Endothelial cell of umbilical vein (primary cell): ENCODE measurements around the gene C19orf44. TPM values are rescaled to one million over a fixed set of nuclear protein-coding genes. Genes with fewer than 3 reads are reported as not detected.

Source experiments
- BruUV-seq: library from RNA; stranded (reverse); fragments of 400-500 nt; replicated peaks from 2 replicates; lab custom pipeline; 2021; lab: Mats Ljungman, UMichigan
- CTCF ChIA-PET: fragments of 300-600, 350-600 bp; sonication (Branson Sonifier 250); formaldehyde crosslinking; loops from one replicate; lab custom pipeline; 2021; ENCODE audit warnings: antibody characterized with exemption, inconsistent platforms; lab: Charles Lee
- POLR2A ChIA-PET: fragments of 300-600, 350-600 bp; sonication (Branson Sonifier 250); formaldehyde crosslinking; loops from one replicate; lab custom pipeline; 2021; ENCODE audit warnings: antibody characterized with exemption, inconsistent platforms; lab: Charles Lee
- DNase-seq: peaks from one replicate; pipeline ENCODE4 v3.0.0-alpha.2; 2011; ENCODE audit warnings: low read depth, low spot score
- FAIRE-seq: peaks from 2 replicates; lab custom pipeline; 2011; peaks lifted over from hg19 to GRCh38; lab: Jason Lieb, UNC
- H2AFZ ChIP-seq: 2 replicates; pipeline ENCODE4 v1.6.0; 2012; ENCODE audit warnings: low read depth, low read length, control low read depth, inconsistent platforms
- H3K27ac ChIP-seq: 2 replicates; pipeline ENCODE4 v1.5.1; 2011; ENCODE audit warnings: low read depth, mild to moderate bottlenecking, control low read depth, low read length, moderate library complexity; ENCODE audit not compliant: insufficient read depth
- H3K27me3 ChIP-seq, 2 experiments: 2 replicates each; pipeline versions ENCODE4 v1.6.0 to v1.6.1; 2011; ENCODE audit warnings: low read length in 2 of 2, mixed read lengths in 1 of 2; ENCODE audit not compliant: control insufficient read depth in 2 of 2, insufficient read depth in 2 of 2
- H3K36me3 ChIP-seq, 2 experiments: 2 replicates in 1 of 2; 3 replicates in 1 of 2; pipeline ENCODE4 v1.5.1; 2011; ENCODE audit warnings: low read length in 2 of 2, mild to moderate bottlenecking in 1 of 2, moderate library complexity in 1 of 2; ENCODE audit not compliant: control insufficient read depth in 2 of 2, insufficient read depth in 2 of 2; ENCODE audit errors: extremely low read depth in 1 of 2
- H3K4me1 ChIP-seq: 3 replicates; pipeline ENCODE4 v1.5.1; 2011; ENCODE audit warnings: mild to moderate bottlenecking, low read length; ENCODE audit not compliant: control insufficient read depth, insufficient read depth; ENCODE audit errors: extremely low read depth
- H3K4me2 ChIP-seq: 2 replicates; pipeline ENCODE4 v1.6.1; 2011; ENCODE audit warnings: low read length, control low read depth, mixed read lengths; ENCODE audit not compliant: insufficient read depth
- H3K4me3 ChIP-seq, 3 experiments: fragments of 200-600 bp in 1 of 3; sonication (generic), shearing (Covaris generic) in 1 of 3; replicated peaks in 1 of 3; 2 replicates each; pipeline ENCODE4 v1.5.1; 2011 to 2016; ENCODE audit warnings: control low read depth in 3 of 3, low read length in 3 of 3, mild to moderate bottlenecking in 2 of 3, inconsistent platforms in 1 of 3, low read depth in 1 of 3, moderate library complexity in 1 of 3; ENCODE audit not compliant: insufficient read depth in 1 of 3
- H3K79me2 ChIP-seq: 2 replicates; pipeline ENCODE4 v1.6.0; 2012; ENCODE audit warnings: low read length, inconsistent platforms; ENCODE audit not compliant: control insufficient read depth, insufficient read depth
- H3K9ac ChIP-seq: replicated peaks from 2 replicates; pipeline ENCODE3; 2011; ENCODE audit warnings: low read length, control low read depth; ENCODE audit not compliant: insufficient read depth; ENCODE audit errors: extremely low read depth
- H3K9me1 ChIP-seq: replicated peaks from 3 replicates; pipeline ENCODE4 v1.6.0; 2011; ENCODE audit warnings: mild to moderate bottlenecking, low read length; ENCODE audit not compliant: control insufficient read depth, insufficient read depth; ENCODE audit errors: extremely low read depth
- H3K9me3 ChIP-seq: replicated peaks from 2 replicates; pipeline ENCODE4 v1.5.1; 2012; ENCODE audit warnings: low read length, inconsistent platforms; ENCODE audit not compliant: control insufficient read depth, insufficient read depth
- H4K20me1 ChIP-seq: replicated peaks from 2 replicates; pipeline ENCODE3; 2011; ENCODE audit warnings: mild to moderate bottlenecking, low read length; ENCODE audit not compliant: control insufficient read depth, insufficient read depth; ENCODE audit errors: extremely low read depth
- CTCF ChIP-seq, 2 donors: IDR thresholded peaks; 1 replicate in 1 of 2; 2 replicates in 1 of 2; pipeline ENCODE4 v1.5.1; 2011; ENCODE audit warnings: low read length in 2 of 2, mild to moderate bottlenecking in 2 of 2, moderate library complexity in 2 of 2, control low read depth in 1 of 2, inconsistent platforms in 1 of 2, low read depth in 1 of 2; ENCODE audit not compliant: insufficient read depth in 1 of 2; ENCODE audit errors: extremely low read depth in 1 of 2
- EZH2 ChIP-seq: IDR thresholded peaks from 2 replicates; pipeline ENCODE4 v1.6.1; 2012; ENCODE audit warnings: borderline replicate concordance, low read depth, mild to moderate bottlenecking, moderate library complexity, low read length, inconsistent platforms; ENCODE audit not compliant: severe bottlenecking
- FOS ChIP-seq: IDR thresholded peaks from 2 replicates; pipeline ENCODE4 v1.6.1; 2011; ENCODE audit warnings: mild to moderate bottlenecking, low read length, moderate library complexity, borderline replicate concordance; ENCODE audit not compliant: insufficient read depth
- GATA2 ChIP-seq: IDR thresholded peaks from 2 replicates; pipeline ENCODE4 v1.7.0; 2011; ENCODE audit warnings: low read depth, mild to moderate bottlenecking, moderate library complexity, mixed read lengths, low read length; ENCODE audit not compliant: insufficient read length, insufficient read depth
- JUN ChIP-seq: IDR thresholded peaks from 2 replicates; pipeline ENCODE4 v1.6.1; 2011; ENCODE audit warnings: borderline replicate concordance, low read depth; ENCODE audit not compliant: insufficient read length, insufficient read depth
- MAX ChIP-seq: IDR thresholded peaks from 2 replicates; pipeline ENCODE4 v1.6.1; 2011; ENCODE audit not compliant: insufficient read depth, insufficient read length
- MYC ChIP-seq: IDR thresholded peaks from one replicate; pipeline ENCODE4 v1.6.1; 2011; ENCODE audit warnings: mild to moderate bottlenecking, low read depth, low read length
- POLR2A ChIP-seq: IDR thresholded peaks from 2 replicates; pipeline ENCODE4 v1.6.1; 2012; ENCODE audit warnings: low read depth, mild to moderate bottlenecking, control low read depth, low read length
- POLR2AphosphoS5 ChIP-seq: IDR thresholded peaks from 2 replicates; pipeline ENCODE4 v1.6.1; 2012; ENCODE audit warnings: low read depth, mild to moderate bottlenecking, control low read depth, low read length, moderate library complexity; ENCODE audit not compliant: insufficient read depth
- dilution Hi-C: fragments of 300-500 bp; cut with MboI; formaldehyde crosslinking; loops from one replicate; pipeline ENCODE4 v1.15.0; 2019; ENCODE audit warnings: low sequenced_read_pairs; ENCODE audit not compliant: extremely low pct_ligation_motif_present
- intact Hi-C: fragments of 100-400 bp; cut with micrococcal nuclease; formaldehyde crosslinking; loops from one replicate; pipeline ENCODE4 v1.10.0; 2022
- polyA plus RNA-seq, 4 experiments: library from polyadenylated mRNA; depleted of rRNA in 3 of 4; stranded (reverse) in 3 of 4; unstranded in 1 of 4; fragments of >200 nt; gene quantifications; 2 replicates each; pipeline versions ENCODE4 v1.2.1 to v1.2.3, GENCODE V29; 2011 to 2012; ENCODE audit warnings: missing spikeins in 1 of 4
- total RNA-seq: library from RNA; stranded (reverse); gene quantifications from 2 replicates; pipeline ENCODE4 v1.2.3, GENCODE V29; 2021

The C19orf44 gene
- total and polyA plus RNA-seq, 2 donors (not counting 3 experiments of a cell fraction or from before 2014, with no cell fraction given) = 3.5 to 4.3 TPM

GRCh38 chr19:16454351-16454918, 41.8 kb upstream of the C19orf44 start:
- no peak overlapping the region for H3K4me3 ChIP-seq
- no peaks in the 10 kb centered on the region for H3K9me3 ChIP-seq
- no TSS peak for BruUV-seq
- dilution Hi-C loops = no loop called here
- TF ChIP-seq CTCF (IDR thresholded peaks at IDR 0.05; ENCODE audit: extremely low read depth in 1 of 2, insufficient read depth in 1 of 2, low read depth in 1 of 2, low read length in 2 of 2) = no peak
- TF ChIP-seq JUN = no peak
- no peak for TF ChIP-seq MAX
- no peak for TF ChIP-seq POLR2AphosphoS5
- TF ChIP-seq GATA2 = no peak
- TF ChIP-seq EZH2 = no peak
- no peak for TF ChIP-seq FOS
- no peak for TF ChIP-seq MYC
- TF ChIP-seq POLR2A = no peak
- H3K27ac ChIP-seq = no peak overlapping the region
- DNase-seq = no peak
- peaks cover 43% of the 10 kb centered on the region for H3K79me2 ChIP-seq
- no peaks in the 10 kb centered on the region for H3K27me3 ChIP-seq
- no peak overlapping the region for H3K9ac ChIP-seq
- FAIRE-seq = no peak
- H2AFZ ChIP-seq = no peak overlapping the region
- H4K20me1 ChIP-seq = no peaks in the 10 kb centered on the region
- H3K9me1 ChIP-seq = no peaks in the 10 kb centered on the region
- intact Hi-C loops = no loop called here
- H3K36me3 ChIP-seq = no peaks in the 10 kb centered on the region
- ChIA-PET CTCF (interaction anchor here (0.8 kb wide), 1 partner anchor 13 kb away, joined by 4 read pairs; no protein-coding TSS in a partner anchor), POLR2A (no interaction called here)
- no peak overlapping the region for H3K4me2 ChIP-seq
- peaks cover 19% of the 10 kb centered on the region for H3K4me1 ChIP-seq
